GM23248 (cell line): ENCODE data around the gene ZNF417.

ENCODE experiments used
- EZH2 ChIP-seq: fragments of 200-600 bp; sonication (generic); IDR thresholded peaks from 2 replicates; pipeline ENCODE4 v1.6.1; 2018; ENCODE audit warnings: antibody characterized with exemption, mild to moderate bottlenecking; ENCODE audit not compliant: insufficient read depth, poor library complexity, severe bottlenecking
- EZH2phosphoT487 ChIP-seq: fragments of 200-600 bp; sonication (generic); IDR thresholded peaks from 2 replicates; pipeline ENCODE4 v1.6.1; 2018; ENCODE audit warnings: antibody characterized with exemption, moderate library complexity, mild to moderate bottlenecking, low read depth; ENCODE audit not compliant: insufficient read depth

GRCh38 chr19:57927587-57927986 is 11.2 kb upstream of the ZNF417 start:
- TF ChIP-seq EZH2 (no peak), EZH2phosphoT487 (no peak)
